ENCODE results near the gene FOXD4.
"Not testable (repeated sequence)": the region's sequence is repeated elsewhere in the genome, so short reads cannot be mapped to it uniquely, and the experiment has no call there.

GRCh38 chr9:105991-106390 is 12.2 kb downstream of the FOXD4 start:
- not testable (repeated sequence) for TF ChIP-seq POLR2A (IDR thresholded peaks at IDR 0.05; ENCODE audit: borderline replicate concordance, extremely low read depth, insufficient read depth, insufficient read length); POLR2AphosphoS5 (IDR thresholded peaks at IDR 0.05; ENCODE audit: low read depth, low read length); EZH2 (IDR thresholded peaks at IDR 0.05); ZNF274 (IDR thresholded peaks at IDR 0.05; ENCODE audit: low read depth, low read length); RAD21 (IDR thresholded peaks at IDR 0.05; ENCODE audit: low read depth); SIN3A (IDR thresholded peaks at IDR 0.05; ENCODE audit: low read depth); EZH2phosphoT487 (IDR thresholded peaks at IDR 0.05; ENCODE audit: borderline replicate concordance); ELF1 (IDR thresholded peaks at IDR 0.05; ENCODE audit: borderline replicate concordance, low read depth); CEBPB (IDR thresholded peaks at IDR 0.05; ENCODE audit: low read depth); REST (IDR thresholded peaks at IDR 0.05; ENCODE audit: low read depth); JUND (IDR thresholded peaks at IDR 0.05); YY1 (IDR thresholded peaks at IDR 0.05; ENCODE audit: extremely low read depth, insufficient replicate concordance, low read depth, low read length)
- TF ChIP-seq, protein P1, sequence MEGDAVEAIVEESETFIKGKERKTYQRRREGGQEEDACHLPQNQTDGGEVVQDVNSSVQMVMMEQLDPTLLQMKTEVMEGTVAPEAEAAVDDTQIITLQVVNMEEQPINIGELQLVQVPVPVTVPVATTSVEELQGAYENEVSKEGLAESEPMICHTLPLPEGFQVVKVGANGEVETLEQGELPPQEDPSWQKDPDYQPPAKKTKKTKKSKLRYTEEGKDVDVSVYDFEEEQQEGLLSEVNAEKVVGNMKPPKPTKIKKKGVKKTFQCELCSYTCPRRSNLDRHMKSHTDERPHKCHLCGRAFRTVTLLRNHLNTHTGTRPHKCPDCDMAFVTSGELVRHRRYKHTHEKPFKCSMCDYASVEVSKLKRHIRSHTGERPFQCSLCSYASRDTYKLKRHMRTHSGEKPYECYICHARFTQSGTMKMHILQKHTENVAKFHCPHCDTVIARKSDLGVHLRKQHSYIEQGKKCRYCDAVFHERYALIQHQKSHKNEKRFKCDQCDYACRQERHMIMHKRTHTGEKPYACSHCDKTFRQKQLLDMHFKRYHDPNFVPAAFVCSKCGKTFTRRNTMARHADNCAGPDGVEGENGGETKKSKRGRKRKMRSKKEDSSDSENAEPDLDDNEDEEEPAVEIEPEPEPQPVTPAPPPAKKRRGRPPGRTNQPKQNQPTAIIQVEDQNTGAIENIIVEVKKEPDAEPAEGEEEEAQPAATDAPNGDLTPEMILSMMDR (IDR thresholded peaks at IDR 0.05 in 2 of 3, conservative IDR thresholded peaks at IDR 0.05 in 1 of 3; ENCODE audit: borderline replicate concordance in 1 of 3, insufficient read depth in 1 of 3, low read depth in 2 of 3, low read length in 2 of 3): not testable (repeated sequence)

Measured in HCT116 (cell line).